Neural progenitor cell (in vitro differentiated cells): ENCODE results near the gene JAG2.

Source experiments
- CTCF ChIP-seq: fragments of 200-600 bp; sonication (generic); IDR thresholded peaks from 2 replicates; pipeline ENCODE4 v1.5.1; 2017; ENCODE audit warnings: antibody characterized with exemption, mild to moderate bottlenecking
- EZH2 ChIP-seq: fragments of 200-600 bp; sonication (generic); IDR thresholded peaks from 2 replicates; pipeline ENCODE4 v1.6.1; 2017; ENCODE audit warnings: antibody characterized with exemption, mild to moderate bottlenecking, moderate library complexity
- EZH2phosphoT487 ChIP-seq: fragments of 200-600 bp; sonication (generic); IDR thresholded peaks from 2 replicates; pipeline ENCODE4 v1.6.1; 2017; ENCODE audit warnings: antibody characterized with exemption

DNA sequence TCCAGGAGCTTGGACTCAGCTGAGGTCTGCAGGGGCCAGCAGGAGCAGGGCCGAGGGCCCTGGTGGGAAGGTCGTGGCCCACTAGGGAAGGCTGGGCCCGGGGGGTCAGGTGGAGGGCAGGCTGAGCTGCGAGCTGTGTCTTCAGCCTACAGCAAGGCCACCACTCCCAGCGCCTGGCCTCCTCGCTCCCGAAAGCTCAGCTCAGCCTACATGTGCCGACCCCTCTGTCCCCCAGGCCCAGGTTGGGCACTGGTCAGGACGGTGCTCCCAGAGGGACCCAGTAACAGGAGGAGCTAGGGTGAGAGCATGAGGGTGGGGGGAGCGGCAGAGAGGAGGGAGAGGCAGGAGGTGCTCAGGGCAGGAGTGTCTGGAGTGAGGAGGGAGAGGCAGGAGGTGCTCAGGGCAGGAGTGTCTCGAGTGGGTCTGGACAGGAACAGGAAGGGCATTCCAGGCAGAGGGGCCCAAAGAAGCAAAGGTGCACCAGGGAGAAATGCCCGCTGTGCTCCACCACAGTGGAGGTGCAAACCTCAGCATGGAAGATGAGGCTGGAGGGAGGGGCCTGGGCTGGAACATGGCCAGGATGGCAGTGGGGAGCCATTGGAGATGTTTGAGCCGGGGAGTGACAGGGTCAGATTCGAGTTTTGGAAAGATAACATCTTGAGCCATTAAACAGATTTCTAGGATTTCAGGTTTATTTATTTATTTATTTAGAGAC lies 74.2 kb downstream of the JAG2 start:
- TF ChIP-seq CTCF (no peak), EZH2phosphoT487 (no peak), EZH2 (no peak)
